GM12878 (cell line): ENCODE data around the gene CES4A. TPM values are rescaled to one million over a fixed set of nuclear protein-coding genes. Genes with fewer than 3 reads are reported as not detected.

ENCODE experiments used
- BACH1 ChIP-seq: fragments of 450-650 bp; IDR thresholded peaks from 2 replicates; pipeline ENCODE4 v1.6.1; 2017; ENCODE audit warnings: mild to moderate bottlenecking, borderline replicate concordance
- BHLHE40 ChIP-seq, 2 experiments: fragments of 450-650 bp in 1 of 2; IDR thresholded peaks; 2 replicates each; pipeline ENCODE4 v1.6.1; 2011 to 2017; ENCODE audit warnings: low read depth in 2 of 2, borderline replicate concordance in 1 of 2, improper control_type of control experiment in 1 of 2, low read length in 1 of 2, mild to moderate bottlenecking in 1 of 2
- CBFB ChIP-seq: IDR thresholded peaks from 2 replicates; pipeline ENCODE4 v1.6.1; 2016; ENCODE audit warnings: antibody characterized with exemption, low read depth
- CBX5 ChIP-seq: sonication (generic); IDR thresholded peaks from 2 replicates; pipeline ENCODE4 v1.6.1; 2016; ENCODE audit warnings: low read depth, moderate library complexity, mild to moderate bottlenecking, inconsistent platforms
- CREB1 ChIP-seq: IDR thresholded peaks from 2 replicates; pipeline ENCODE4 v1.6.1; 2012; ENCODE audit warnings: low read depth, mild to moderate bottlenecking, inconsistent platforms
- ESRRA ChIP-seq: IDR thresholded peaks from 2 replicates; pipeline ENCODE4 v1.6.1; 2012; ENCODE audit warnings: mild to moderate bottlenecking, low read length, improper control_type of control experiment
- HCFC1 ChIP-seq: fragments of 150-350 bp; IDR thresholded peaks from 2 replicates; pipeline ENCODE4 v1.6.1; 2014; ENCODE audit warnings: low read length
- MYB ChIP-seq: fragments of 150-350 bp; IDR thresholded peaks from 2 replicates; pipeline ENCODE4 v1.6.1; 2014; ENCODE audit warnings: mild to moderate bottlenecking, low read depth, low read length, borderline replicate concordance
- MYC ChIP-seq: IDR thresholded peaks from 2 replicates; pipeline ENCODE4 v1.6.1; 2011; ENCODE audit warnings: mild to moderate bottlenecking, low read length, moderate library complexity, inconsistent platforms; ENCODE audit not compliant: insufficient read depth, insufficient replicate concordance, insufficient read length, severe bottlenecking
- NBN ChIP-seq: fragments of 450-650 bp; IDR thresholded peaks from 2 replicates; pipeline ENCODE4 v1.6.1; 2016
- NRF1 ChIP-seq: conservative IDR thresholded peaks from 2 replicates; pipeline ENCODE4 v1.6.1; 2011; ENCODE audit warnings: mild to moderate bottlenecking, low read depth, low read length, improper control_type of control experiment
- PML ChIP-seq: IDR thresholded peaks from 2 replicates; pipeline ENCODE4 v1.6.1; 2012; ENCODE audit warnings: low read length, inconsistent platforms
- RB1 ChIP-seq: fragments of 450-650 bp; formaldehyde crosslinking; IDR thresholded peaks from 2 replicates; pipeline ENCODE4 v1.6.1; 2017; ENCODE audit warnings: mild to moderate bottlenecking, borderline replicate concordance
- RUNX3 ChIP-seq: IDR thresholded peaks from 2 replicates; pipeline ENCODE4 v1.6.1; 2012; ENCODE audit warnings: low read length, inconsistent platforms
- SMAD1 ChIP-seq: fragments of 450-650 bp; IDR thresholded peaks from 2 replicates; pipeline ENCODE4 v1.6.1; 2018; ENCODE audit warnings: mild to moderate bottlenecking, low read depth; ENCODE audit not compliant: partially characterized antibody
- SMAD5 ChIP-seq: IDR thresholded peaks from 2 replicates; pipeline ENCODE4 v1.6.1; 2016; ENCODE audit warnings: antibody characterized with exemption, low read depth
- TCF3 ChIP-seq: IDR thresholded peaks from 2 replicates; pipeline ENCODE4 v1.6.1; 2012; ENCODE audit warnings: low read depth, mild to moderate bottlenecking, low read length, borderline replicate concordance; ENCODE audit not compliant: insufficient read depth
- ZNF207 ChIP-seq: fragments of 450-650 bp; IDR thresholded peaks from 2 replicates; pipeline ENCODE4 v1.6.1; 2014; ENCODE audit warnings: antibody characterized with exemption, mild to moderate bottlenecking, borderline replicate concordance
- ZNF274 ChIP-seq: IDR thresholded peaks from one replicate; pipeline ENCODE4 v1.8.0; 2011; ENCODE audit not compliant: insufficient read length, insufficient read depth
- polyA plus RNA-seq, 11 experiments: library from polyadenylated mRNA; depleted of rRNA in 4 of 11; unstranded in 6 of 11; stranded (reverse) in 5 of 11; fragments of >200 nt; fragmentation: Nextera tagmentation in 4 of 11; fragmentation: Illumina TruSeq in 1 of 11; extraction: Ambion mirVana in 4 of 11; extraction: Trizol in 1 of 11; gene quantifications; 1 replicate in 1 of 11; 2 replicates in 10 of 11; pipeline versions ENCODE4 v1.2.1 to v1.2.3, GENCODE V29; 2011 to 2016; ENCODE audit warnings: inconsistent platforms in 2 of 11, missing spikeins in 2 of 11, low read depth in 1 of 11
- total RNA-seq, 4 experiments: library from RNA; depleted of rRNA in 3 of 4; stranded (reverse); fragments of >200 nt in 3 of 4; fragmentation: Illumina TruSeq in 1 of 4; extraction: Trizol in 1 of 4; gene quantifications; 2 replicates each; pipeline versions ENCODE4 v1.2.1 to v1.2.3, GENCODE V29; 2013 to 2021
- TF ChIP-seq, protein P1 (sequence below): fragments of 450-650 bp; IDR thresholded peaks from 2 replicates; pipeline ENCODE4 v1.6.1; 2017; ENCODE audit warnings: mild to moderate bottlenecking, low read depth, inconsistent platforms; ENCODE audit not compliant: poor library complexity, severe bottlenecking
- TF ChIP-seq, protein P2 (sequence below): fragments of 450-650 bp; IDR thresholded peaks from 2 replicates; pipeline ENCODE4 v1.6.1; 2017; ENCODE audit warnings: borderline replicate concordance
- TF ChIP-seq, protein P3 (sequence below): IDR thresholded peaks from 2 replicates; pipeline ENCODE4 v1.6.1; 2011; ENCODE audit warnings: borderline replicate concordance, low read depth, mild to moderate bottlenecking, moderate library complexity, low read length; ENCODE audit not compliant: insufficient read depth, poor library complexity, severe bottlenecking
- TF ChIP-seq, protein P4 (sequence below): fragments of 450-650 bp; IDR thresholded peaks from 2 replicates; pipeline ENCODE4 v1.6.1; 2017; ENCODE audit warnings: antibody characterized with exemption, mild to moderate bottlenecking, moderate library complexity

Gene CES4A
- total and polyA plus RNA-seq, 10 of the 15 experiments (the other 5 are each of a cell fraction or from before 2014, with no cell fraction given) = 0.05 to 5.0 (median 2.1) TPM

DNA sequence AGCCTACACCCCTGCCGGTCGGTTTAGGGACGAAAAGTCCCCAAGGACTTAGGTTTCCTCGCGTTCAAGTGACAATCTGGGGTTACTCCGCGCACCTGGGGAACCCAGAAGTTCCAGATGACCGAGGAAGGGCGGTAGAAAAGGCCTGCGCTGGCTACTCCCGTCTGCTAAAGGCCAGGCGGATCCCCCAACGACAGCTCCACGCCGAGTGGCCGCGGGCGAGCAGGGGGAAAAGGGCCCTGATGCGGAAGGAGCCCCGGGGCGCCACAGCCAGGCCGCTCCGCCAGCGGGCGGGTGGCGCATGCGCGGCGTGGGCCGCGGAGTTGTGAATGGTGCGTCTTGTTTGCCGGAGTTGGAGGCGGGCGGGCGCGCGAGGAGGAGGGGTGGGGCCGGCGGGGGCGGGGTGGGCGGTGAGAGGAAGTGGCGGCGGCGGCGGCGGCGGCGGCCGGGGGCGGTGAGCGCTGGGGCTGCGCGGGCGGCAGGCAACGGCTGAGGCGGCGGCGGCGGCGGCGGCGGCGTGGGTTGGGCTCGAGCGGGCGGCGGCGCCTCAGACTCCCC lies 40.4 kb downstream of the CES4A start, which contains the start of gene CBFB (continued):
- TF ChIP-seq, protein P1, sequence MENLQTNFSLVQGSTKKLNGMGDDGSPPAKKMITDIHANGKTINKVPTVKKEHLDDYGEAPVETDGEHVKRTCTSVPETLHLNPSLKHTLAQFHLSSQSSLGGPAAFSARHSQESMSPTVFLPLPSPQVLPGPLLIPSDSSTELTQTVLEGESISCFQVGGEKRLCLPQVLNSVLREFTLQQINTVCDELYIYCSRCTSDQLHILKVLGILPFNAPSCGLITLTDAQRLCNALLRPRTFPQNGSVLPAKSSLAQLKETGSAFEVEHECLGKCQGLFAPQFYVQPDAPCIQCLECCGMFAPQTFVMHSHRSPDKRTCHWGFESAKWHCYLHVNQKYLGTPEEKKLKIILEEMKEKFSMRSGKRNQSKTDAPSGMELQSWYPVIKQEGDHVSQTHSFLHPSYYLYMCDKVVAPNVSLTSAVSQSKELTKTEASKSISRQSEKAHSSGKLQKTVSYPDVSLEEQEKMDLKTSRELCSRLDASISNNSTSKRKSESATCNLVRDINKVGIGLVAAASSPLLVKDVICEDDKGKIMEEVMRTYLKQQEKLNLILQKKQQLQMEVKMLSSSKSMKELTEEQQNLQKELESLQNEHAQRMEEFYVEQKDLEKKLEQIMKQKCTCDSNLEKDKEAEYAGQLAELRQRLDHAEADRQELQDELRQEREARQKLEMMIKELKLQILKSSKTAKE = no peak
- peak; percentile 91 for TF ChIP-seq ZNF207
- peak; percentile 82 for TF ChIP-seq CBFB
- peak; percentile 36 for TF ChIP-seq BACH1
- TF ChIP-seq RB1 = peak; percentile 83; the same call in 1 of the 2 replicates
- TF ChIP-seq NRF1 = peak; percentile 84
- TF ChIP-seq MYB = no peak
- TF ChIP-seq HCFC1 = peak; percentile 41; the same call in 1 of the 2 replicates
- no peak for TF ChIP-seq SMAD1
- no peak for TF ChIP-seq ZNF274
- TF ChIP-seq CREB1 = peak; percentile 51; the same call in 1 of the 2 replicates
- TF ChIP-seq ESRRA = no peak
- TF ChIP-seq BHLHE40 (IDR thresholded peaks at IDR 0.05; ENCODE audit: borderline replicate concordance in 1 of 2, low read depth in 2 of 2, low read length in 1 of 2) = peak in 1 of 2 experiments; percentile 19; a peak in 1 of 4 replicates
- TF ChIP-seq CBX5 = 0 out of 2 replicates have a peak, but pooled peaks have one; percentile 36
- peak; percentile 87; the same call in 1 of the 2 replicates for TF ChIP-seq NBN
- TF ChIP-seq SMAD5 = peak; percentile 76
- TF ChIP-seq PML = peak; percentile 93
- TF ChIP-seq, protein P2, sequence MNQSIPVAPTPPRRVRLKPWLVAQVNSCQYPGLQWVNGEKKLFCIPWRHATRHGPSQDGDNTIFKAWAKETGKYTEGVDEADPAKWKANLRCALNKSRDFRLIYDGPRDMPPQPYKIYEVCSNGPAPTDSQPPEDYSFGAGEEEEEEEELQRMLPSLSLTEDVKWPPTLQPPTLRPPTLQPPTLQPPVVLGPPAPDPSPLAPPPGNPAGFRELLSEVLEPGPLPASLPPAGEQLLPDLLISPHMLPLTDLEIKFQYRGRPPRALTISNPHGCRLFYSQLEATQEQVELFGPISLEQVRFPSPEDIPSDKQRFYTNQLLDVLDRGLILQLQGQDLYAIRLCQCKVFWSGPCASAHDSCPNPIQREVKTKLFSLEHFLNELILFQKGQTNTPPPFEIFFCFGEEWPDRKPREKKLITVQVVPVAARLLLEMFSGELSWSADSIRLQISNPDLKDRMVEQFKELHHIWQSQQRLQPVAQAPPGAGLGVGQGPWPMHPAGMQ = no peak
- TF ChIP-seq, protein P3, sequence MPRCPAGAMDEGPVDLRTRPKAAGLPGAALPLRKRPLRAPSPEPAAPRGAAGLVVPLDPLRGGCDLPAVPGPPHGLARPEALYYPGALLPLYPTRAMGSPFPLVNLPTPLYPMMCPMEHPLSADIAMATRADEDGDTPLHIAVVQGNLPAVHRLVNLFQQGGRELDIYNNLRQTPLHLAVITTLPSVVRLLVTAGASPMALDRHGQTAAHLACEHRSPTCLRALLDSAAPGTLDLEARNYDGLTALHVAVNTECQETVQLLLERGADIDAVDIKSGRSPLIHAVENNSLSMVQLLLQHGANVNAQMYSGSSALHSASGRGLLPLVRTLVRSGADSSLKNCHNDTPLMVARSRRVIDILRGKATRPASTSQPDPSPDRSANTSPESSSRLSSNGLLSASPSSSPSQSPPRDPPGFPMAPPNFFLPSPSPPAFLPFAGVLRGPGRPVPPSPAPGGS = no peak
- no peak for TF ChIP-seq MYC
- TF ChIP-seq TCF3 = 0 out of 2 replicates have a peak, but pooled peaks have one; percentile 28
- peak; percentile 49 for TF ChIP-seq RUNX3
- TF ChIP-seq, protein P4, sequence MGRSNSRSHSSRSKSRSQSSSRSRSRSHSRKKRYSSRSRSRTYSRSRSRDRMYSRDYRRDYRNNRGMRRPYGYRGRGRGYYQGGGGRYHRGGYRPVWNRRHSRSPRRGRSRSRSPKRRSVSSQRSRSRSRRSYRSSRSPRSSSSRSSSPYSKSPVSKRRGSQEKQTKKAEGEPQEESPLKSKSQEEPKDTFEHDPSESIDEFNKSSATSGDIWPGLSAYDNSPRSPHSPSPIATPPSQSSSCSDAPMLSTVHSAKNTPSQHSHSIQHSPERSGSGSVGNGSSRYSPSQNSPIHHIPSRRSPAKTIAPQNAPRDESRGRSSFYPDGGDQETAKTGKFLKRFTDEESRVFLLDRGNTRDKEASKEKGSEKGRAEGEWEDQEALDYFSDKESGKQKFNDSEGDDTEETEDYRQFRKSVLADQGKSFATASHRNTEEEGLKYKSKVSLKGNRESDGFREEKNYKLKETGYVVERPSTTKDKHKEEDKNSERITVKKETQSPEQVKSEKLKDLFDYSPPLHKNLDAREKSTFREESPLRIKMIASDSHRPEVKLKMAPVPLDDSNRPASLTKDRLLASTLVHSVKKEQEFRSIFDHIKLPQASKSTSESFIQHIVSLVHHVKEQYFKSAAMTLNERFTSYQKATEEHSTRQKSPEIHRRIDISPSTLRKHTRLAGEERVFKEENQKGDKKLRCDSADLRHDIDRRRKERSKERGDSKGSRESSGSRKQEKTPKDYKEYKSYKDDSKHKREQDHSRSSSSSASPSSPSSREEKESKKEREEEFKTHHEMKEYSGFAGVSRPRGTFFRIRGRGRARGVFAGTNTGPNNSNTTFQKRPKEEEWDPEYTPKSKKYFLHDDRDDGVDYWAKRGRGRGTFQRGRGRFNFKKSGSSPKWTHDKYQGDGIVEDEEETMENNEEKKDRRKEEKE = no peak
